ENCODE measurements around the gene LRP1B.

Gene LRP1B

DNA sequence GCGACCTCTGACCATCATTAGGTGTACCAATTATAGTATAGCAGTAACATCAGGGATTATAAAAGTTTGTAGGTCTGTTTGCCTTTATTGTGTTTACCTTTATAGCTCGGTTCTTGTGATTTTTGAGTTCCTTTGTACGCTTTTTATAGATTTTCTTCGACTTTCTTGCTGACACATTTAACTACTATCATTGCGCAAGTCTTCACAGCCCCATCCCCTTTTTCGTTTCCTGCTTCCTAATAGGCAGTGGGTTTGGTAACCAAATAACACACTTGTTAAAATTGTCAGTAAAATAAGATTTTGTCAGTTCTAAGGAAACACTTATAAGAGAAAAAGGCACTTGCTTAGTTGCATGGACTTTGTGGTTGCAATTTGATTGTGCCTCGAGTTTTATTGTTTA, 541.5 kb downstream of the LRP1B start:
- no peak for DNase-seq (ENCODE audit: low spot score in 2 of 2)
- H3K36me3 Mint-ChIP-seq, result no peaks in the 10 kb centered on the region
- no peak overlapping the region for H3K27ac Mint-ChIP-seq
- H3K4me3 Mint-ChIP-seq, result no peak overlapping the region
- no peak for ATAC-seq
- peaks cover 14% of the 10 kb centered on the region for H3K9me3 Mint-ChIP-seq
- no peaks in the 10 kb centered on the region for H3K4me1 Mint-ChIP-seq

- ATAC-seq (no peak), DNase-seq (ENCODE audit: low spot score in 2 of 2) (no peak)
- Mint-ChIP-seq H3K4me1 (no peaks in the 10 kb centered on the region), H3K36me3 (no peaks in the 10 kb centered on the region), H3K27ac (no peak overlapping the region), H3K4me3 (no peak overlapping the region), H3K9me3 (peaks cover 13% of the 10 kb centered on the region)
Measured at GRCh38 chr2:141586985-141587384, 543.8 kb downstream of the LRP1B start.

DNA sequence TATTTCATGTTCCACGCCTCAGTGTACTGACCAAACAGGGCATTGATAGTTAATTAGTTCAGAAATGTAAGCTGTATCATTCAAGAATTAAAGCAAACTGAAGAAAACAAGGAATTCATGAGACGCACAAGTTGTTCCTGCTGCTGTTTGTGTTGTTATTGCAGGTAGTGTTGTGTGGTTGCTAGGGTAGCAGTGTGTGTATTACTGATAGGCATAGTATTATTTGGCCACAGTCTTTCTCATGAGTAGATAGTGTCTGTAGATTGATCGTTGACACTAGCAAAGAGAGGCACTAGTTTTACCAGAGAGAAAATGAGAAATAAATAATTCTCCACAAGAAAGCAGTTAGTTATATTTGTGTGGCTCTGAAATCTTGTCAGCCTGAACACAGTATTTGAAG, 548.6 kb downstream of the LRP1B start:
- DNase-seq (ENCODE audit: low spot score in 2 of 2) (no peak), ATAC-seq (no peak)
- Mint-ChIP-seq H3K9me3 (peaks cover 10% of the 10 kb centered on the region), H3K4me3 (no peak overlapping the region), H3K4me1 (no peaks in the 10 kb centered on the region), H3K36me3 (no peaks in the 10 kb centered on the region), H3K27ac (no peak overlapping the region)

DNA sequence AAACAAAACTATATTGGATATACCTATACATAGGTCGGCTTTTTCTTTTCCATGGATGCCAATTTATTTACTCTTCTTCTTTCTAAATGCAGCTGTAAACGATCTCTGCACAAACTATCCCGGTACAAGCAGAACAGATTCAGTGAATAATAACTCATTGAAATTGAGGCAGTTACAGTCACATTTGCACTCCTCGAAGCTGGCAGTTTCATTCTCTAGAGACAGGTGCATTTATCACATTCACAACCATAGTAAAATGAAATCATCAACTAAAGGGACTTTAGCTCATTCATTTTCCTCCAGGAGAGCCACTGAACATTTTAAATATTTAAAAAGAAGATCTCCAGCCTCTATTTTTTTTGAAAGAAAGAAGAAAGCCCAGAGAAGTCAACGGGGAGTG, 551.7 kb downstream of the LRP1B start:
- DNase-seq (ENCODE audit: low spot score in 2 of 2), result no peak
- H3K4me1 Mint-ChIP-seq, result no peaks in the 10 kb centered on the region
- ATAC-seq, result no peak
- H3K9me3 Mint-ChIP-seq, result peaks cover 7% of the 10 kb centered on the region
- H3K36me3 Mint-ChIP-seq, result no peaks in the 10 kb centered on the region
- no peak overlapping the region for H3K27ac Mint-ChIP-seq
- no peak overlapping the region for H3K4me3 Mint-ChIP-seq

- Mint-ChIP-seq H3K9me3 (peaks cover 12% of the 10 kb centered on the region), H3K27ac (no peak overlapping the region), H3K4me3 (no peak overlapping the region), H3K36me3 (no peaks in the 10 kb centered on the region), H3K4me1 (no peaks in the 10 kb centered on the region)
- DNase-seq (ENCODE audit: low spot score in 2 of 2), result no peak
- no peak for ATAC-seq
Measured at GRCh38 chr2:141570474-141571131, 560.2 kb downstream of the LRP1B start.

DNA sequence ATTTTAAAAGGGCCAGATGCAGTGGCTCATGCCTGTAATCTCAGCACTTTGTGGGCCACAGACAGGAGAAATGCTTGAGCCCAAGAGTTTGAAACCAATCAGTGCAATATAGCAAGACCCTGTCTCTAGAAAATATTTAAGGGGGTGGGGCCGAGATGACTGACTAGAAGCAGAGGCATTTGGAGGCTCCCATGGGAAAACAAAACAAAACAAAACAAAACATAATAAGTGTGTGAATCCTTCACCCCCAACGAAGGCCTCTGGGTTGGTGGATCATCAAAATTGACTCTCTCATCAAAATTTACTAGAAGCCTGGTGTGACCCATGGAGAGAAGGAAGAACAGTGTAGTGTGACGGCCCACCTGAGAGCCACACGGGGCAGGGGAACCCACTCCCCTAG, 560.9 kb downstream of the LRP1B start:
- H3K4me3 Mint-ChIP-seq, result no peak overlapping the region
- H3K4me1 Mint-ChIP-seq, result no peaks in the 10 kb centered on the region
- no peak overlapping the region for H3K27ac Mint-ChIP-seq
- peaks cover 12% of the 10 kb centered on the region for H3K9me3 Mint-ChIP-seq
- no peaks in the 10 kb centered on the region for H3K36me3 Mint-ChIP-seq
- DNase-seq (ENCODE audit: low spot score in 2 of 2) (no peak), ATAC-seq (no peak)

GRCh38 chr2:141565597-141565996, 565.2 kb downstream of the LRP1B start:
- no peaks in the 10 kb centered on the region for H3K4me1 Mint-ChIP-seq
- no peaks in the 10 kb centered on the region for H3K9me3 Mint-ChIP-seq
- H3K4me3 Mint-ChIP-seq, result no peak overlapping the region
- DNase-seq (ENCODE audit: low spot score in 2 of 2) (no peak), ATAC-seq (no peak)
- no peaks in the 10 kb centered on the region for H3K36me3 Mint-ChIP-seq
- H3K27ac Mint-ChIP-seq, result no peak overlapping the region

- H3K36me3 Mint-ChIP-seq, result no peaks in the 10 kb centered on the region
- no peak overlapping the region for H3K27ac Mint-ChIP-seq
- H3K9me3 Mint-ChIP-seq, result peaks cover 4% of the 10 kb centered on the region
- H3K4me3 Mint-ChIP-seq, result no peak overlapping the region
- no peaks in the 10 kb centered on the region for H3K4me1 Mint-ChIP-seq
- ATAC-seq (no peak), DNase-seq (ENCODE audit: low spot score in 2 of 2) (no peak)
Measured at GRCh38 chr2:141560723-141561122, 570.1 kb downstream of the LRP1B start.

- H3K27ac Mint-ChIP-seq, result no peak overlapping the region
- DNase-seq (ENCODE audit: low spot score in 2 of 2), result no peak
Measured at GRCh38 chr2:141557329-141558095, 573.3 kb downstream of the LRP1B start.

DNA sequence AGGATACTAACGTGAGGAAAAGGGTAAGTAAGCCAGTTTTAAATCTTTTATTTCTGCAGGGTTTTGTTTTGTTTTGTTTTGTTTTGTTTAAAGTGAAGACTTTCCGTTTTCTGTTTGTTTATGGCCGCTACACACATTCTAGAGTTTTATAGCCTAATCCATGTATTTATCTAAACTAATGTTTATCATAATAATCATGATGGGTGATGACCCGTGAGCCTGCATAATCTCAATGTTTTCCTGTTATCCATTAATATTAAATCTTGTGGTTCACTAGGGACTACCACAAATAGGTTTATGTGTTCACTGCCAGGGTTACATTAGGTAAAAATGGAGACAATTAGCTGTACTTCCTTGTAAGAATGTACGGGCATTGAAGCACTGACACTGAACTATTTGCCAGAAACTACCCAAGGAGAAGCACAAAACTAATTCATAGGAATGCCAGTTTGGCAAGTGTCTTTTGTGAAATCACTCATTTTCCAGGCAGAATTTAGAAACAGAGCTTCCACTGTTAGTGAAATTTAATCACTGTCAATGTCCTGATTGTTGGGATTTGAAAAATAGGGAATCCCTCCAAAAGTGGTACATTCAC, 574.8 kb downstream of the LRP1B start:
- H3K4me3 Mint-ChIP-seq, result no peak overlapping the region
- no peaks in the 10 kb centered on the region for H3K36me3 Mint-ChIP-seq
- no peak overlapping the region for H3K27ac Mint-ChIP-seq
- peaks cover 9% of the 10 kb centered on the region for H3K9me3 Mint-ChIP-seq
- no peaks in the 10 kb centered on the region for H3K4me1 Mint-ChIP-seq
- no peak for DNase-seq (ENCODE audit: low spot score in 2 of 2)
- ATAC-seq, result no peak

More at GRCh38 chr2:141557329-141558095, 573.3 kb downstream of the LRP1B start:
- Mint-ChIP-seq H3K4me3 (no peak overlapping the region), H3K9me3 (peaks cover 9% of the 10 kb centered on the region), H3K36me3 (no peaks in the 10 kb centered on the region), H3K4me1 (no peaks in the 10 kb centered on the region)
- ATAC-seq, result peak; percentile 34

DNA sequence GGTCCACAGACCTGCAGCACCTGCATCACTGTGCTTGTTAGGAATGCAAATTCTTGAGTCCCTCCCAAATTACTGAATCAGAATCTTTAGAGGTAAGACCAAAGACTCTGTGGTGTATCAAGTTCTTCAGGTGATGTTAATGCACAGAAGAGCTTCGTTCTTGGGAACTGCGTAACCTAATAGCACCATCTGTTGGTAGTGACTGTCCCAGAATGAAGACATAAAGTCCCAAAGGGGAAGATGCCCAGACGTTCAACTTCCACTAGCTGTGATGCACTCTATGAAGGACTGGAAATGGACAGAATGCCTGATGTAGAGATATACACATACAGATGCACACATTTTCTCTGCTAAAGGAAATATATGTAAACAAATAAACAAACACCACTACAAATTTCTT, 576.0 kb downstream of the LRP1B start:
- no peak for DNase-seq (ENCODE audit: low spot score in 2 of 2)
- Mint-ChIP-seq H3K4me1 (no peaks in the 10 kb centered on the region), H3K4me3 (no peak overlapping the region), H3K36me3 (no peaks in the 10 kb centered on the region), H3K9me3 (peaks cover 9% of the 10 kb centered on the region), H3K27ac (no peak overlapping the region)
- peak; percentile 42 for ATAC-seq

GRCh38 chr2:141534666-141535362, 596.0 kb downstream of the LRP1B start:
- Mint-ChIP-seq H3K27ac (no peak overlapping the region), H3K36me3 (no peaks in the 10 kb centered on the region), H3K9me3 (peaks cover 14% of the 10 kb centered on the region), H3K4me1 (no peaks in the 10 kb centered on the region), H3K4me3 (no peak overlapping the region)
- DNase-seq (ENCODE audit: low spot score in 2 of 2), result no peak
- ATAC-seq, result no peak

- Mint-ChIP-seq H3K4me1 (no peaks in the 10 kb centered on the region), H3K9me3 (peaks cover 14% of the 10 kb centered on the region), H3K27ac (no peak overlapping the region), H3K4me3 (no peak overlapping the region), H3K36me3 (no peaks in the 10 kb centered on the region)
- DNase-seq (ENCODE audit: low spot score in 2 of 2) (no peak), ATAC-seq (no peak)
Measured at GRCh38 chr2:141529659-141530058, 601.2 kb downstream of the LRP1B start.

GRCh38 chr2:141528990-141529389, 601.8 kb downstream of the LRP1B start:
- Mint-ChIP-seq H3K4me1 (no peaks in the 10 kb centered on the region), H3K27ac (no peak overlapping the region), H3K9me3 (peaks cover 16% of the 10 kb centered on the region), H3K4me3 (no peak overlapping the region), H3K36me3 (no peaks in the 10 kb centered on the region)
- DNase-seq (ENCODE audit: low spot score in 2 of 2) (no peak), ATAC-seq (no peak)

- Mint-ChIP-seq H3K36me3 (no peaks in the 10 kb centered on the region), H3K4me3 (no peak overlapping the region), H3K4me1 (no peaks in the 10 kb centered on the region), H3K9me3 (peaks cover 14% of the 10 kb centered on the region), H3K27ac (no peak overlapping the region)
- DNase-seq (ENCODE audit: low spot score in 2 of 2), result no peak
- ATAC-seq, result no peak
Measured at GRCh38 chr2:141526760-141527159, 604.1 kb downstream of the LRP1B start.

All from stimulated activated effector memory CD8-positive, alpha-beta T cell treated with anti-CD3 and anti-CD28 coated beads, Interleukin-12 subunit alpha, Interleukin-12 subunit beta, amount 100 ng/mL, for 72 hours (primary cell).